HepG2 (cell line): ENCODE measurements around the gene GNRH2.

Experiments
- AHR ChIP-seq: IDR thresholded peaks from 2 replicates; pipeline ENCODE4 v1.6.1; 2018; ENCODE audit warnings: missing genetic modification reagents, missing compliant biosample characterization
- CTCF ChIP-seq: sonication (generic); formaldehyde crosslinking; IDR thresholded peaks from 2 replicates; pipeline ENCODE4 v1.5.0; 2020; ENCODE audit warnings: mild to moderate bottlenecking, missing genetic modification reagents, moderate library complexity
- ELF1 ChIP-seq: sonication (generic); formaldehyde crosslinking; IDR thresholded peaks from 2 replicates; pipeline ENCODE4 v1.4.0; 2020; ENCODE audit warnings: missing genetic modification reagents
- HINFP ChIP-seq: sonication (generic); formaldehyde crosslinking; IDR thresholded peaks from 2 replicates; pipeline ENCODE4 v1.4.0; 2020; ENCODE audit warnings: low read depth, mild to moderate bottlenecking, missing genetic modification reagents
- POLR2A ChIP-seq, 2 experiments: IDR thresholded peaks; 2 replicates each; pipeline ENCODE4 v1.6.1; 2011; ENCODE audit warnings: low read depth in 2 of 2, low read length in 2 of 2, mild to moderate bottlenecking in 1 of 2, moderate library complexity in 1 of 2; ENCODE audit not compliant: insufficient read depth in 1 of 2
- POLR2AphosphoS5 ChIP-seq: IDR thresholded peaks from 2 replicates; pipeline ENCODE4 v1.6.1; 2012; ENCODE audit warnings: low read depth, low read length
- TAF1 ChIP-seq: sonication (generic); formaldehyde crosslinking; IDR thresholded peaks from 2 replicates; pipeline ENCODE4 v1.4.0; 2020; ENCODE audit warnings: missing genetic modification reagents
- TCF7 ChIP-seq: sonication (generic); IDR thresholded peaks from 2 replicates; pipeline ENCODE4 v1.6.1; 2016; ENCODE audit warnings: antibody characterized with exemption, low read depth
- ZNF660 ChIP-seq: sonication (generic); formaldehyde crosslinking; IDR thresholded peaks from 2 replicates; pipeline ENCODE4 v1.5.1; 2020; ENCODE audit warnings: mild to moderate bottlenecking, low read depth, missing genetic modification reagents, borderline replicate concordance
- ZNF7 ChIP-seq: IDR thresholded peaks from 2 replicates; pipeline ENCODE4 v1.6.1; 2016; ENCODE audit warnings: missing biosample characterization, missing genetic modification reagents
- TF ChIP-seq, protein P1 (sequence below): sonication (generic); formaldehyde crosslinking; IDR thresholded peaks from 2 replicates; pipeline ENCODE4 v1.4.0; 2020; ENCODE audit warnings: low read depth, mild to moderate bottlenecking, missing genetic modification reagents

GRCh38 chr20:3040086-3040485 lies 3.3 kb upstream of the GNRH2 start:
- TF ChIP-seq, protein P1, sequence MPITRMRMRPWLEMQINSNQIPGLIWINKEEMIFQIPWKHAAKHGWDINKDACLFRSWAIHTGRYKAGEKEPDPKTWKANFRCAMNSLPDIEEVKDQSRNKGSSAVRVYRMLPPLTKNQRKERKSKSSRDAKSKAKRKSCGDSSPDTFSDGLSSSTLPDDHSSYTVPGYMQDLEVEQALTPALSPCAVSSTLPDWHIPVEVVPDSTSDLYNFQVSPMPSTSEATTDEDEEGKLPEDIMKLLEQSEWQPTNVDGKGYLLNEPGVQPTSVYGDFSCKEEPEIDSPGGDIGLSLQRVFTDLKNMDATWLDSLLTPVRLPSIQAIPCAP = no peak
- TF ChIP-seq CTCF (CRISPR knock-in tag) = no peak
- TF ChIP-seq ZNF660 (CRISPR knock-in tag) = no peak
- TF ChIP-seq POLR2AphosphoS5 = no peak
- TF ChIP-seq ELF1 = no peak
- no peak for TF ChIP-seq TCF7
- TF ChIP-seq TAF1 (CRISPR knock-in tag) = no peak
- TF ChIP-seq ZNF7 (CRISPR knock-in tag) = no peak
- no peak for TF ChIP-seq AHR (CRISPR knock-in tag)
- TF ChIP-seq POLR2A (IDR thresholded peaks at IDR 0.05; ENCODE audit: insufficient read depth in 1 of 2, low read depth in 2 of 2, low read length in 2 of 2) = no peak
- no peak for TF ChIP-seq HINFP
